ENCODE results near the gene ATCAY.

DNA sequence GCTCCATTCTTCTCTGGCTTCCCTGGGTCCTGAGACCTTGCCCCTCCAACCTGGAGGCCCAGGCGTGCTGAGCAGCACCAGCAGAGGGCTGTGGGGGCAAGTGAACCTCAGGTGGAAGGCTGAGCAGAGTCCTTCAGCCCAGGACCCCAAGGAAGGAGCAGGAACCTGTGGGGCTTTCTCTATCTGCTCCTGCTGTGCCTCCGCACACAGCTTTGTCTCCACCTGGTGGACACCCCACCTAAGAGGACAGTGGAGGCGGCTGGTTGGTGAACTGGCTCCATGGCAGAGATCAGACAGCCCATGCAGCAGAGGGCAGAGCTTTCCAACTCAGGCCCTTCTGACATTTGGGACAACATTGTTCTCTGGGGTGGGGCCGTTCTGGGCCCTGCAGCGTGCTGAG, 31.4 kb upstream of the ATCAY start:
- no peak for TF ChIP-seq POLR2A (IDR thresholded peaks at IDR 0.05; ENCODE audit: extremely low read depth, insufficient read length)
- TF ChIP-seq, protein P1, sequence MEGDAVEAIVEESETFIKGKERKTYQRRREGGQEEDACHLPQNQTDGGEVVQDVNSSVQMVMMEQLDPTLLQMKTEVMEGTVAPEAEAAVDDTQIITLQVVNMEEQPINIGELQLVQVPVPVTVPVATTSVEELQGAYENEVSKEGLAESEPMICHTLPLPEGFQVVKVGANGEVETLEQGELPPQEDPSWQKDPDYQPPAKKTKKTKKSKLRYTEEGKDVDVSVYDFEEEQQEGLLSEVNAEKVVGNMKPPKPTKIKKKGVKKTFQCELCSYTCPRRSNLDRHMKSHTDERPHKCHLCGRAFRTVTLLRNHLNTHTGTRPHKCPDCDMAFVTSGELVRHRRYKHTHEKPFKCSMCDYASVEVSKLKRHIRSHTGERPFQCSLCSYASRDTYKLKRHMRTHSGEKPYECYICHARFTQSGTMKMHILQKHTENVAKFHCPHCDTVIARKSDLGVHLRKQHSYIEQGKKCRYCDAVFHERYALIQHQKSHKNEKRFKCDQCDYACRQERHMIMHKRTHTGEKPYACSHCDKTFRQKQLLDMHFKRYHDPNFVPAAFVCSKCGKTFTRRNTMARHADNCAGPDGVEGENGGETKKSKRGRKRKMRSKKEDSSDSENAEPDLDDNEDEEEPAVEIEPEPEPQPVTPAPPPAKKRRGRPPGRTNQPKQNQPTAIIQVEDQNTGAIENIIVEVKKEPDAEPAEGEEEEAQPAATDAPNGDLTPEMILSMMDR (IDR thresholded peaks at IDR 0.05; ENCODE audit: low read depth, low read length), result no peak
- TF ChIP-seq, protein P2, sequence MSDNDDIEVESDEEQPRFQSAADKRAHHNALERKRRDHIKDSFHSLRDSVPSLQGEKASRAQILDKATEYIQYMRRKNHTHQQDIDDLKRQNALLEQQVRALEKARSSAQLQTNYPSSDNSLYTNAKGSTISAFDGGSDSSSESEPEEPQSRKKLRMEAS (IDR thresholded peaks at IDR 0.05; ENCODE audit: low read depth, low read length), result no peak
